GM12878 (cell line): ENCODE measurements around the gene ZNF322. TPM values are rescaled to one million over a fixed set of nuclear protein-coding genes. Genes with fewer than 3 reads are reported as not detected.

Experiments
- ATAC-seq: fragments of 200-7000 bp; cut with Tn5 transposase; 3 replicates; pipeline ENCODE4 v1.9.1; 2020; ENCODE audit warnings: mild to moderate bottlenecking, moderate library complexity
- Bru-seq: library from RNA; stranded (reverse); fragments of 400-500 nt; gene quantifications from one replicate; lab custom pipeline; 2021; lab: Mats Ljungman, UMichigan
- BruChase-seq, 2 experiments: library from RNA; stranded (reverse); fragments of 400-500 nt; gene quantifications; one replicate each; lab custom pipeline; 2021; lab: Mats Ljungman, UMichigan
- BruUV-seq: library from RNA; stranded (reverse); fragments of 400-500 nt; replicated peaks from 2 replicates; lab custom pipeline; 2021; lab: Mats Ljungman, UMichigan
- CTCF ChIA-PET: fragments of 300-600 bp; sonication (Branson Sonifier 250); formaldehyde crosslinking; extraction: SDS; loops from one replicate; lab custom pipeline; 2021; ENCODE audit warnings: inconsistent platforms; lab: Yijun Ruan, JAX
- POLR2A ChIA-PET: fragments of 350-600 bp; formaldehyde crosslinking; extraction: SDS; loops from one replicate; lab custom pipeline; 2021; ENCODE audit warnings: inconsistent platforms; lab: Charles Lee
- RAD21 ChIA-PET: fragments of 300-600 bp; sonication (Branson Sonifier 250); formaldehyde crosslinking; loops from one replicate; lab custom pipeline; 2023; ENCODE audit warnings: antibody characterized with exemption; ENCODE audit not compliant: unreplicated experiment; lab: Charles Lee
- SMC1A ChIA-PET: fragments of 300-600 bp; sonication (Branson Sonifier 250); formaldehyde crosslinking; loops from one replicate; lab custom pipeline; 2023; ENCODE audit not compliant: unreplicated experiment, uncharacterized antibody; lab: Charles Lee
- DNase-seq: peaks from one replicate; pipeline ENCODE4 v3.0.0-alpha.2; 2011; ENCODE audit warnings: low read depth, low spot score
- FAIRE-seq: peaks from 3 replicates; lab custom pipeline; 2011; peaks lifted over from hg19 to GRCh38; lab: Jason Lieb, UNC
- H2AFZ ChIP-seq: 2 replicates; pipeline ENCODE4 v1.6.0; 2011; ENCODE audit warnings: low read depth, low read length, control low read depth; ENCODE audit not compliant: control insufficient read depth
- H3K27ac ChIP-seq: 2 replicates; pipeline ENCODE4 v1.5.1; 2011; ENCODE audit warnings: control low read depth; ENCODE audit not compliant: control insufficient read depth, insufficient read depth
- H3K27me3 ChIP-seq, 2 experiments: replicated peaks in 1 of 2; 2 replicates each; pipeline versions ENCODE4 v1.6.0 to v1.6.1; 2011; ENCODE audit warnings: low read length in 1 of 2; ENCODE audit not compliant: control insufficient read depth in 2 of 2, insufficient read depth in 2 of 2
- H3K36me3 ChIP-seq, 2 experiments: 2 replicates each; pipeline ENCODE4 v1.5.1; 2011; ENCODE audit warnings: low read length in 1 of 2; ENCODE audit not compliant: control insufficient read depth in 2 of 2, insufficient read depth in 2 of 2
- H3K4me1 ChIP-seq: 2 replicates; pipeline ENCODE4 v1.6.1; 2011; ENCODE audit warnings: mild to moderate bottlenecking, low read length, moderate library complexity, mixed read lengths; ENCODE audit not compliant: control insufficient read depth, insufficient read depth
- H3K4me2 ChIP-seq: 2 replicates; pipeline ENCODE4 v1.6.0; 2011; ENCODE audit warnings: control low read depth; ENCODE audit not compliant: control insufficient read depth, insufficient read depth
- H3K4me3 ChIP-seq: fragments of 200-600 bp; sonication (generic); 2 replicates; pipeline ENCODE4 v1.5.1; 2016
- H3K79me2 ChIP-seq: 2 replicates; pipeline ENCODE4 v1.6.0; 2011; ENCODE audit warnings: low read length; ENCODE audit not compliant: control insufficient read depth, insufficient read depth
- H3K9ac ChIP-seq: 2 replicates; pipeline ENCODE4 v1.8.0; 2011; ENCODE audit warnings: low read length, control low read depth, mixed read lengths; ENCODE audit not compliant: control insufficient read depth, insufficient read depth
- H3K9me3 ChIP-seq: replicated peaks from 3 replicates; pipeline ENCODE4 v1.5.1; 2011; ENCODE audit warnings: mild to moderate bottlenecking, low read length; ENCODE audit not compliant: control insufficient read depth, insufficient read depth
- H4K20me1 ChIP-seq: 2 replicates; pipeline ENCODE4 v1.6.0; 2011; ENCODE audit not compliant: control insufficient read depth, insufficient read depth
- NFYB ChIP-seq: IDR thresholded peaks from 2 replicates; pipeline ENCODE4 v1.6.1; 2011; ENCODE audit warnings: low read depth, mild to moderate bottlenecking, low read length, improper control_type of control experiment, moderate library complexity; ENCODE audit not compliant: insufficient read depth
- NRF1 ChIP-seq: conservative IDR thresholded peaks from 2 replicates; pipeline ENCODE4 v1.6.1; 2011; ENCODE audit warnings: mild to moderate bottlenecking, low read depth, low read length, improper control_type of control experiment
- POU2F2 ChIP-seq: IDR thresholded peaks from 3 replicates; pipeline ENCODE4 v1.6.1; 2011; ENCODE audit warnings: low read depth, mild to moderate bottlenecking, low read length, borderline replicate concordance
- RFX5 ChIP-seq: IDR thresholded peaks from 2 replicates; pipeline ENCODE4 v1.6.1; 2011; ENCODE audit warnings: low read depth, low read length, improper control_type of control experiment
- WGBS: methylation state at CpG from one replicate; pipeline ENCODE4 v1.1.6; 2016; ENCODE audit warnings: low lambda C conversion rate; ENCODE audit not compliant: insufficient replicate concordance, insufficient coverage; ENCODE audit errors: missing lambda C conversion rate; 5-methylcytosine and 5-hydroxymethylcytosine counted together
- in situ Hi-C: fragments of 300-500 bp; cut with MboI; formaldehyde crosslinking; loops from 9 replicates; pipeline ENCODE4 v1.14.3; 2018; ENCODE audit warnings: mixed read lengths
- intact Hi-C: fragments of 100-400 bp; cut with micrococcal nuclease; formaldehyde crosslinking; loops from one replicate; pipeline ENCODE4 v1.14.2; 2022; ENCODE audit not compliant: unreplicated experiment
- long read RNA-seq, 2 experiments: library from polyadenylated mRNA; unstranded; transcript quantifications; one replicate each; pipeline ENCODE4 v2.0.0, GENCODE V29; 2019 to 2020
- polyA minus RNA-seq, 3 experiments: library from RNA; depleted of rRNA, polyadenylated mRNA; stranded (reverse); fragments of >200 nt; gene quantifications; 2 replicates each; pipeline ENCODE4 v1.2.3, GENCODE V29; 2011
- polyA plus RNA-seq, 11 experiments: library from polyadenylated mRNA; depleted of rRNA in 4 of 11; unstranded in 6 of 11; stranded (reverse) in 5 of 11; fragments of >200 nt; fragmentation: Nextera tagmentation in 4 of 11; fragmentation: Illumina TruSeq in 1 of 11; extraction: Ambion mirVana in 4 of 11; extraction: Trizol in 1 of 11; gene quantifications; 1 replicate in 1 of 11; 2 replicates in 10 of 11; pipeline versions ENCODE4 v1.2.1 to v1.2.3, GENCODE V29; 2011 to 2016; ENCODE audit warnings: inconsistent platforms in 2 of 11, missing spikeins in 2 of 11, low read depth in 1 of 11
- total RNA-seq, 4 experiments: library from RNA; depleted of rRNA in 3 of 4; stranded (reverse); fragments of >200 nt in 3 of 4; fragmentation: Illumina TruSeq in 1 of 4; extraction: Trizol in 1 of 4; gene quantifications; 2 replicates each; pipeline versions ENCODE4 v1.2.1 to v1.2.3, GENCODE V29; 2013 to 2021
- TF ChIP-seq, protein P1 (sequence below): fragments of 450-650 bp; IDR thresholded peaks from 2 replicates; pipeline ENCODE4 v1.6.1; 2016; ENCODE audit warnings: mild to moderate bottlenecking
- TF ChIP-seq, protein P2 (sequence below): fragments of 450-650 bp; formaldehyde crosslinking; IDR thresholded peaks from 2 replicates; pipeline ENCODE4 v1.5.0; 2022; ENCODE audit warnings: mild to moderate bottlenecking, missing genetic modification characterization
- TF ChIP-seq, protein P3 (sequence below): fragments of 450-650 bp; conservative IDR thresholded peaks from 2 replicates; pipeline ENCODE4 v1.6.1; 2017; ENCODE audit warnings: mild to moderate bottlenecking, moderate library complexity

ZNF322 gene, protein sequence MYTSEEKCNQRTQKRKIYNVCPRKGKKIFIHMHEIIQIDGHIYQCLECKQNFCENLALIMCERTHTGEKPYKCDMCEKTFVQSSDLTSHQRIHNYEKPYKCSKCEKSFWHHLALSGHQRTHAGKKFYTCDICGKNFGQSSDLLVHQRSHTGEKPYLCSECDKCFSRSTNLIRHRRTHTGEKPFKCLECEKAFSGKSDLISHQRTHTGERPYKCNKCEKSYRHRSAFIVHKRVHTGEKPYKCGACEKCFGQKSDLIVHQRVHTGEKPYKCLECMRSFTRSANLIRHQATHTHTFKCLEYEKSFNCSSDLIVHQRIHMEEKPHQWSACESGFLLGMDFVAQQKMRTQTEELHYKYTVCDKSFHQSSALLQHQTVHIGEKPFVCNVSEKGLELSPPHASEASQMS
- 21.3 and 23.0 TPM in 2 replicates for total RNA-seq (2013; cell fraction: nucleolus; rRNA removed)
- total RNA-seq (2014; rRNA removed) (10.6 and 14.1 TPM in 2 replicates), total RNA-seq (2014; rRNA removed; fragmentation: Illumina TruSeq; extraction: Trizol) (15.4 and 15.6 TPM in 2 replicates), total RNA-seq (2021) (17.9 and 19.1 TPM in 2 replicates), polyA plus RNA-seq (2011; rRNA removed) (14.3 and 23.2 TPM in 2 replicates), polyA plus RNA-seq (2014; fragmentation: Illumina TruSeq; extraction: Trizol) (11.8 and 16.2 TPM in 2 replicates), polyA plus RNA-seq (2014; fragmentation: Nextera tagmentation; extraction: Ambion mirVana) (1 to 10 TPM; 2.7 to 4.0 TPM), polyA plus RNA-seq (2014; rRNA removed) (6.5 and 8.4 TPM in 2 replicates), polyA plus RNA-seq (2016; fragmentation: Nextera tagmentation; extraction: Ambion mirVana) (10 to 100 TPM; 12.1 to 12.2 TPM), polyA minus RNA-seq (2011; rRNA and poly(A)+ RNA removed) (11.2 and 12.1 TPM in 2 replicates), Bru-seq, nascent RNA (percentile 85 among the genes with signal in this experiment), BruChase-seq, experiment 1, labeled RNA remaining after a 6-hour chase (percentile 61 among the genes with signal in this experiment), BruChase-seq, experiment 2, labeled RNA remaining after a 2-hour chase (percentile 75 among the genes with signal in this experiment)
- 3.3 TPM for polyA plus RNA-seq (2011; ENCODE audit: low read depth)
- 6.0 and 7.5 TPM in 2 replicates for polyA plus RNA-seq (2011; cell fraction: cytosol; rRNA removed)
- 10.1 and 10.8 TPM in 2 replicates for polyA plus RNA-seq (2011; cell fraction: nucleus; rRNA removed)
- polyA plus RNA-seq (2012) = 4.3 and 6.3 TPM in 2 replicates
- 4.8 and 6.1 TPM in 2 replicates for polyA minus RNA-seq (2011; cell fraction: cytosol; rRNA and poly(A)+ RNA removed)
- polyA minus RNA-seq (2011; cell fraction: nucleus; rRNA and poly(A)+ RNA removed) = 14.1 and 18.2 TPM in 2 replicates
- long read RNA-seq, experiment 1, full-length matches to known transcripts = 2 of 5 reads
- long read RNA-seq, experiment 1, partial matches to known transcripts = 0 of 5 reads
- long read RNA-seq, experiment 1, other reads (novel, unspliced or antisense) = 3 of 5 reads
- long read RNA-seq, experiment 2, full-length matches to known transcripts = 45 of 58 reads
- long read RNA-seq, experiment 2, partial matches to known transcripts = 1 of 58 reads
- long read RNA-seq, experiment 2, other reads (novel, unspliced or antisense) = 12 of 58 reads

DNA sequence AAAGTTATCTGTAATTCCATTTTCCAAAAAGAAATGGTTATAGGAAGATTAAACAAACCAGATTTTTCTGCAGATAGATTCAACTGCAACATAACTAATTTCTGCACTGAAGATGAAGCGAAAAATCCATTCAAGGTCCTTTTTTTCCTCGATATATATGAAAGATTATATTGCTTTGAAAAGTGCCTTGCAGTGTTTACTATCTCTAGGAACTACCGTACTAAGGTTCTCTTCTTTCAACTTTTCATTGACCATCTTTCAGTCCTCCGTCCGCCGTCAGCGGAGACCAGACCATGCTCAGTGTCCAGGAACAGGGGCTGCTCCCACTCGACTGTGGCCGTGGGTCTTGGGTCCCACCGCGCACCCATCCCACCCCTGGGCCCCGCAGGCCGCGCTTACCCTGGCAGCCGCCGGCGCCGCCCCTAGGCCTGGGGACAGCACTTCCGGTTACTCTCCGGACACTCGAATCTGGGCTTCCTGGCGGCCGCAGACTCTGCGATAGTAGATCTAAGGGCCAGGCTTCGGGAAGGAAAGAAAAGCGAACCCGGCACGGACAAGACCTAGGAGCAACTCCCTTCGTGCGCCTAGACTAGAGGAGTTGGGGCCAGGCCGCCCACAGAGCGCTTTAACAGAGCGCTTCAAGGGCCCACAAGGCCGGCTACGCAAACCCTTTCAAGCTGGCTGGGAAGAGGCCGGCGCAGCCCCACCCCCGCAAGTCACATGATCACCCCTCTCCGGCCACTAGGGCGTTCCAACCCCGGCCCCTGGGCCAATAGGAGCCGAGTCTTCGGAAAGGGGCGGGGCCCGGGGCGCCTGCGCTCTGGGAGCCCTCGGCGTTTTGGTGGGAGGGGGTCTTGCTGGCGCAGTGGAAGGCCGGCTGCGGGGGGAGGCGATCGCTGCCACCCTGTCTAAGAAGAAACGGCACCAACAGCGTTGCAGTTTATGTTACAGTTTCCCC, at the start of gene ZNF322:
Gene ZNF322 (minus strand): TSS at position 705 of the 958 bp plus-strand sequence. CDS start 21,193 bp downstream, outside the sequence.
- under 1% methylated on average over 47 of the region's 56 CpGs for WGBS
- Histone ChIP-seq H3K4me3 (peak within 1 kb of the TSS; percentile 61), H3K9me3 (peaks cover under 1% of the 10 kb centered on the region; the same call in 2 of the 3 replicates), H3K79me2 (peaks cover 8% of the 10 kb centered on the region), H3K27me3 (no peaks in the 10 kb centered on the region), H3K4me1 (no peaks in the 10 kb centered on the region), H2AFZ (peak within 1 kb of the TSS; percentile 88), H4K20me1 (no peaks in the 10 kb centered on the region), H3K27ac (peak within 1 kb of the TSS; percentile 59), H3K36me3 (peaks cover 0 to 5% of the 10 kb centered on the region in 2 experiments; a peak in 1 of 4 replicates), H3K4me2 (peak within 1 kb of the TSS; percentile 90), H3K9ac (peak within 1 kb of the TSS; percentile 80)
- SMC1A ChIA-PET = no interaction called here
- CTCF ChIA-PET = interaction anchor here (1.0 to 1.2 kb wide), 3 partner anchors 13 to 410 kb away, joined by 3 to 6 read pairs (median 3); no protein-coding TSS in a partner anchor
- in situ Hi-C loops = loop anchor here (25.0 kb wide), 4 partner anchors 728 to 1678 kb away; partner anchors contain the start of genes ZKSCAN3, ZNF165, ZNF391 and ZSCAN31
- peak; percentile 86 for FAIRE-seq
- no TSS peak for BruUV-seq
- intact Hi-C loops = no loop called here
- peak; percentile 100 for ATAC-seq
- RAD21 ChIA-PET = interaction anchor here (0.6 kb wide), 1 partner anchor 435 kb away, joined by 5 read pairs; no protein-coding TSS in a partner anchor
- POLR2A ChIA-PET = interaction anchor here (0.5 kb wide), 1 partner anchor 69 kb away, joined by 3 read pairs; no protein-coding TSS in a partner anchor
- DNase-seq = peak; percentile 64
- TF ChIP-seq, protein P1, sequence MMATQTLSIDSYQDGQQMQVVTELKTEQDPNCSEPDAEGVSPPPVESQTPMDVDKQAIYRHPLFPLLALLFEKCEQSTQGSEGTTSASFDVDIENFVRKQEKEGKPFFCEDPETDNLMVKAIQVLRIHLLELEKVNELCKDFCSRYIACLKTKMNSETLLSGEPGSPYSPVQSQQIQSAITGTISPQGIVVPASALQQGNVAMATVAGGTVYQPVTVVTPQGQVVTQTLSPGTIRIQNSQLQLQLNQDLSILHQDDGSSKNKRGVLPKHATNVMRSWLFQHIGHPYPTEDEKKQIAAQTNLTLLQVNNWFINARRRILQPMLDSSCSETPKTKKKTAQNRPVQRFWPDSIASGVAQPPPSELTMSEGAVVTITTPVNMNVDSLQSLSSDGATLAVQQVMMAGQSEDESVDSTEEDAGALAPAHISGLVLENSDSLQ = no peak
- TF ChIP-seq RFX5 = peak; percentile 24; the same call in 1 of the 2 replicates
- peak; percentile 58 for TF ChIP-seq NRF1
- TF ChIP-seq NFYB = peak; percentile 73; the same call in 1 of the 2 replicates
- 0 out of 3 replicates have a peak, but pooled peaks have one; percentile 11 for TF ChIP-seq POU2F2
- TF ChIP-seq, protein P2, sequence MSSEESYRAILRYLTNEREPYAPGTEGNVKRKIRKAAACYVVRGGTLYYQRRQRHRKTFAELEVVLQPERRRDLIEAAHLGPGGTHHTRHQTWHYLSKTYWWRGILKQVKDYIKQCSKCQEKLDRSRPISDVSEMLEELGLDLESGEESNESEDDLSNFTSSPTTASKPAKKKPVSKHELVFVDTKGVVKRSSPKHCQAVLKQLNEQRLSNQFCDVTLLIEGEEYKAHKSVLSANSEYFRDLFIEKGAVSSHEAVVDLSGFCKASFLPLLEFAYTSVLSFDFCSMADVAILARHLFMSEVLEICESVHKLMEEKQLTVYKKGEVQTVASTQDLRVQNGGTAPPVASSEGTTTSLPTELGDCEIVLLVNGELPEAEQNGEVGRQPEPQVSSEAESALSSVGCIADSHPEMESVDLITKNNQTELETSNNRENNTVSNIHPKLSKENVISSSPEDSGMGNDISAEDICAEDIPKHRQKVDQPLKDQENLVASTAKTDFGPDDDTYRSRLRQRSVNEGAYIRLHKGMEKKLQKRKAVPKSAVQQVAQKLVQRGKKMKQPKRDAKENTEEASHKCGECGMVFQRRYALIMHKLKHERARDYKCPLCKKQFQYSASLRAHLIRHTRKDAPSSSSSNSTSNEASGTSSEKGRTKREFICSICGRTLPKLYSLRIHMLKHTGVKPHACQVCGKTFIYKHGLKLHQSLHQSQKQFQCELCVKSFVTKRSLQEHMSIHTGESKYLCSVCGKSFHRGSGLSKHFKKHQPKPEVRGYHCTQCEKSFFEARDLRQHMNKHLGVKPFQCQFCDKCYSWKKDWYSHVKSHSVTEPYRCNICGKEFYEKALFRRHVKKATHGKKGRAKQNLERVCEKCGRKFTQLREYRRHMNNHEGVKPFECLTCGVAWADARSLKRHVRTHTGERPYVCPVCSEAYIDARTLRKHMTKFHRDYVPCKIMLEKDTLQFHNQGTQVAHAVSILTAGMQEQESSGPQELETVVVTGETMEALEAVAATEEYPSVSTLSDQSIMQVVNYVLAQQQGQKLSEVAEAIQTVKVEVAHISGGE (CRISPR knock-in tag) = no peak
- TF ChIP-seq, protein P3, sequence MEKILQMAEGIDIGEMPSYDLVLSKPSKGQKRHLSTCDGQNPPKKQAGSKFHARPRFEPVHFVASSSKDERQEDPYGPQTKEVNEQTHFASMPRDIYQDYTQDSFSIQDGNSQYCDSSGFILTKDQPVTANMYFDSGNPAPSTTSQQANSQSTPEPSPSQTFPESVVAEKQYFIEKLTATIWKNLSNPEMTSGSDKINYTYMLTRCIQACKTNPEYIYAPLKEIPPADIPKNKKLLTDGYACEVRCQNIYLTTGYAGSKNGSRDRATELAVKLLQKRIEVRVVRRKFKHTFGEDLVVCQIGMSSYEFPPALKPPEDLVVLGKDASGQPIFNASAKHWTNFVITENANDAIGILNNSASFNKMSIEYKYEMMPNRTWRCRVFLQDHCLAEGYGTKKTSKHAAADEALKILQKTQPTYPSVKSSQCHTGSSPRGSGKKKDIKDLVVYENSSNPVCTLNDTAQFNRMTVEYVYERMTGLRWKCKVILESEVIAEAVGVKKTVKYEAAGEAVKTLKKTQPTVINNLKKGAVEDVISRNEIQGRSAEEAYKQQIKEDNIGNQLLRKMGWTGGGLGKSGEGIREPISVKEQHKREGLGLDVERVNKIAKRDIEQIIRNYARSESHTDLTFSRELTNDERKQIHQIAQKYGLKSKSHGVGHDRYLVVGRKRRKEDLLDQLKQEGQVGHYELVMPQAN = peak; percentile 58; the same call in 1 of the 2 replicates
